Neural progenitor cell (in vitro differentiated cells): ENCODE measurements around the gene DRC1. TPM values are rescaled to one million over a fixed set of nuclear protein-coding genes. Genes with fewer than 3 reads are reported as not detected.

Experiments
- DNase-seq: peaks from one replicate; pipeline ENCODE4 v3.0.0-alpha.2; 2016; ENCODE audit warnings: low spot score
- H2AFZ ChIP-seq: fragments of 200-600 bp; sonication (generic); replicated peaks from 2 replicates; pipeline ENCODE4 v1.6.1; 2016; ENCODE audit warnings: antibody characterized with exemption
- H3F3A ChIP-seq: fragments of 200-600 bp; sonication (generic); 2 replicates; pipeline ENCODE4 v1.6.1; 2016; ENCODE audit warnings: antibody characterized with exemption, low read depth
- H3K27ac ChIP-seq: fragments of 200-600 bp; sonication (generic); 2 replicates; pipeline ENCODE4 v1.5.1; 2016; ENCODE audit warnings: mild to moderate bottlenecking
- H3K27me3 ChIP-seq: fragments of 200-600 bp; sonication (generic); 2 replicates; pipeline ENCODE4 v1.6.1; 2016; ENCODE audit warnings: mild to moderate bottlenecking, moderate library complexity
- H3K36me3 ChIP-seq: fragments of 200-600 bp; sonication (generic); 2 replicates; pipeline ENCODE4 v1.5.1; 2016
- H3K4me1 ChIP-seq: fragments of 200-600 bp; sonication (generic); 2 replicates; pipeline ENCODE4 v1.6.1; 2016; ENCODE audit warnings: mixed run types
- H3K4me2 ChIP-seq: fragments of 200-600 bp; sonication (generic); 2 replicates; pipeline ENCODE4 v1.6.1; 2016
- H3K4me3 ChIP-seq: fragments of 200-600 bp; sonication (generic); 2 replicates; pipeline ENCODE4 v1.5.1; 2016
- H3K79me2 ChIP-seq: fragments of 200-600 bp; sonication (generic); 2 replicates; pipeline ENCODE4 v1.6.1; 2016; ENCODE audit warnings: low read depth
- H3K9ac ChIP-seq: fragments of 200-600 bp; sonication (generic); 2 replicates; pipeline ENCODE4 v1.6.1; 2016
- H3K9me3 ChIP-seq: fragments of 200-600 bp; sonication (generic); 2 replicates; pipeline ENCODE4 v1.5.1; 2016; ENCODE audit warnings: low read depth
- H4K20me1 ChIP-seq: fragments of 200-600 bp; sonication (generic); 2 replicates; pipeline ENCODE4 v1.6.1; 2016; ENCODE audit warnings: low read depth
- H3K27ac Mint-ChIP-seq: 3 replicates; pipeline ENCODE4 v1.8.0; 2021; ENCODE audit warnings: mixed read lengths
- H3K27me3 Mint-ChIP-seq: 2 replicates; pipeline ENCODE4 v1.8.0; 2022; ENCODE audit warnings: low read depth, mild to moderate bottlenecking, inconsistent platforms, moderate library complexity, mixed read lengths; ENCODE audit not compliant: insufficient read depth
- H3K36me3 Mint-ChIP-seq: 3 replicates; pipeline ENCODE4 v1.8.0; 2021; ENCODE audit warnings: mixed read lengths
- H3K4me1 Mint-ChIP-seq: 3 replicates; pipeline ENCODE4 v1.8.0; 2021; ENCODE audit warnings: mixed read lengths
- H3K4me3 Mint-ChIP-seq: 3 replicates; pipeline ENCODE4 v1.8.0; 2021; ENCODE audit warnings: mild to moderate bottlenecking, moderate library complexity, mixed read lengths
- H3K9me3 Mint-ChIP-seq: 3 replicates; pipeline ENCODE4 v1.8.0; 2020; ENCODE audit warnings: mixed read lengths
- EZH2 ChIP-seq: fragments of 200-600 bp; sonication (generic); IDR thresholded peaks from 2 replicates; pipeline ENCODE4 v1.6.1; 2017; ENCODE audit warnings: antibody characterized with exemption, mild to moderate bottlenecking, moderate library complexity
- EZH2phosphoT487 ChIP-seq: fragments of 200-600 bp; sonication (generic); IDR thresholded peaks from 2 replicates; pipeline ENCODE4 v1.6.1; 2017; ENCODE audit warnings: antibody characterized with exemption
- total RNA-seq: library from RNA; depleted of rRNA; stranded (reverse); fragments of >200 nt; gene quantifications from 2 replicates; pipeline ENCODE4 v1.2.3, GENCODE V29; 2015; ENCODE audit warnings: low replicate concordance
- TF ChIP-seq, protein P1 (sequence below): fragments of 200-600 bp; sonication (generic); IDR thresholded peaks from 2 replicates; pipeline ENCODE4 v1.5.1; 2017; ENCODE audit warnings: antibody characterized with exemption, mild to moderate bottlenecking

DRC1 gene
- total RNA-seq, 1 donor from 2014 or later = not detected

GRCh38 chr2:26376799-26377198, 24.9 kb upstream of the DRC1 start:
- DNase-seq = no peak
- Mint-ChIP-seq H3K4me3 (no peak overlapping the region), H3K4me1 (no peaks in the 10 kb centered on the region), H3K27ac (no peak overlapping the region), H3K9me3 (peaks cover 2% of the 10 kb centered on the region), H3K36me3 (peaks cover 42% of the 10 kb centered on the region), H3K27me3 (no peaks in the 10 kb centered on the region)
- H3K4me3 ChIP-seq = no peak overlapping the region
- no peak overlapping the region for H3K9ac ChIP-seq
- H3K9me3 ChIP-seq = no peaks in the 10 kb centered on the region
- TF ChIP-seq EZH2 (no peak), EZH2phosphoT487 (no peak)
- TF ChIP-seq, protein P1, sequence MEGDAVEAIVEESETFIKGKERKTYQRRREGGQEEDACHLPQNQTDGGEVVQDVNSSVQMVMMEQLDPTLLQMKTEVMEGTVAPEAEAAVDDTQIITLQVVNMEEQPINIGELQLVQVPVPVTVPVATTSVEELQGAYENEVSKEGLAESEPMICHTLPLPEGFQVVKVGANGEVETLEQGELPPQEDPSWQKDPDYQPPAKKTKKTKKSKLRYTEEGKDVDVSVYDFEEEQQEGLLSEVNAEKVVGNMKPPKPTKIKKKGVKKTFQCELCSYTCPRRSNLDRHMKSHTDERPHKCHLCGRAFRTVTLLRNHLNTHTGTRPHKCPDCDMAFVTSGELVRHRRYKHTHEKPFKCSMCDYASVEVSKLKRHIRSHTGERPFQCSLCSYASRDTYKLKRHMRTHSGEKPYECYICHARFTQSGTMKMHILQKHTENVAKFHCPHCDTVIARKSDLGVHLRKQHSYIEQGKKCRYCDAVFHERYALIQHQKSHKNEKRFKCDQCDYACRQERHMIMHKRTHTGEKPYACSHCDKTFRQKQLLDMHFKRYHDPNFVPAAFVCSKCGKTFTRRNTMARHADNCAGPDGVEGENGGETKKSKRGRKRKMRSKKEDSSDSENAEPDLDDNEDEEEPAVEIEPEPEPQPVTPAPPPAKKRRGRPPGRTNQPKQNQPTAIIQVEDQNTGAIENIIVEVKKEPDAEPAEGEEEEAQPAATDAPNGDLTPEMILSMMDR = no peak
- H3F3A ChIP-seq = no peaks in the 10 kb centered on the region
- peaks cover 42% of the 10 kb centered on the region for H3K36me3 ChIP-seq
- no peaks in the 10 kb centered on the region for H4K20me1 ChIP-seq
- no peak overlapping the region for H3K4me2 ChIP-seq
- peaks cover 9% of the 10 kb centered on the region for H3K4me1 ChIP-seq
- no peaks in the 10 kb centered on the region for H3K27me3 ChIP-seq
- no peak overlapping the region for H2AFZ ChIP-seq
- no peaks in the 10 kb centered on the region for H3K79me2 ChIP-seq
- no peak overlapping the region for H3K27ac ChIP-seq

GRCh38 chr2:26380281-26380680, 21.4 kb upstream of the DRC1 start:
- Mint-ChIP-seq H3K27me3 (no peaks in the 10 kb centered on the region), H3K36me3 (peaks cover 27% of the 10 kb centered on the region), H3K4me3 (no peak overlapping the region), H3K27ac (no peak overlapping the region), H3K4me1 (peaks cover 6% of the 10 kb centered on the region), H3K9me3 (no peaks in the 10 kb centered on the region)
- Histone ChIP-seq H4K20me1 (no peaks in the 10 kb centered on the region), H2AFZ (no peak overlapping the region), H3K9ac (no peak overlapping the region), H3K9me3 (no peaks in the 10 kb centered on the region), H3K27me3 (no peaks in the 10 kb centered on the region), H3K4me3 (no peak overlapping the region), H3K4me2 (no peak overlapping the region), H3F3A (no peaks in the 10 kb centered on the region), H3K4me1 (peaks cover 9% of the 10 kb centered on the region), H3K36me3 (peaks cover 24% of the 10 kb centered on the region), H3K79me2 (no peaks in the 10 kb centered on the region), H3K27ac (no peak overlapping the region)
- TF ChIP-seq EZH2 = no peak
- TF ChIP-seq EZH2phosphoT487 = no peak
- TF ChIP-seq, protein P1 = no peak
- no peak for DNase-seq

GRCh38 chr2:26382564-26382963, 19.2 kb upstream of the DRC1 start:
- peaks cover 13% of the 10 kb centered on the region for H3K36me3 ChIP-seq
- H3K9me3 ChIP-seq = no peaks in the 10 kb centered on the region
- no peak for DNase-seq
- H3K79me2 ChIP-seq = no peaks in the 10 kb centered on the region
- Mint-ChIP-seq H3K4me1 (peaks cover 6% of the 10 kb centered on the region), H3K4me3 (no peak overlapping the region), H3K9me3 (no peaks in the 10 kb centered on the region), H3K27ac (no peak overlapping the region), H3K36me3 (peaks cover 22% of the 10 kb centered on the region), H3K27me3 (no peaks in the 10 kb centered on the region)
- H3K4me1 ChIP-seq = peaks cover 9% of the 10 kb centered on the region
- H3F3A ChIP-seq = no peaks in the 10 kb centered on the region
- TF ChIP-seq, protein P1 = no peak
- TF ChIP-seq EZH2 (no peak), EZH2phosphoT487 (no peak)
- H4K20me1 ChIP-seq = no peaks in the 10 kb centered on the region
- H3K27ac ChIP-seq = no peak overlapping the region
- no peaks in the 10 kb centered on the region for H3K27me3 ChIP-seq
- no peak overlapping the region for H2AFZ ChIP-seq
- no peak overlapping the region for H3K4me3 ChIP-seq
- no peak overlapping the region for H3K4me2 ChIP-seq
- no peak overlapping the region for H3K9ac ChIP-seq

- Histone ChIP-seq H3F3A (no peaks in the 10 kb centered on the region), H3K9me3 (no peaks in the 10 kb centered on the region), H4K20me1 (no peaks in the 10 kb centered on the region), H3K36me3 (peaks cover 26% of the 10 kb centered on the region), H3K27me3 (no peaks in the 10 kb centered on the region), H3K79me2 (no peaks in the 10 kb centered on the region), H3K27ac (no peak overlapping the region), H3K9ac (no peak overlapping the region), H3K4me2 (no peak overlapping the region), H3K4me1 (peaks cover 9% of the 10 kb centered on the region), H2AFZ (no peak overlapping the region), H3K4me3 (no peak overlapping the region)
- Mint-ChIP-seq H3K27ac (no peak overlapping the region), H3K27me3 (no peaks in the 10 kb centered on the region), H3K4me3 (no peak overlapping the region), H3K4me1 (peaks cover 10% of the 10 kb centered on the region), H3K36me3 (peaks cover 19% of the 10 kb centered on the region), H3K9me3 (no peaks in the 10 kb centered on the region)
- DNase-seq = no peak
- TF ChIP-seq EZH2 = no peak
- TF ChIP-seq EZH2phosphoT487 = no peak
- TF ChIP-seq, protein P1 = no peak
These were observed 17.5 kb upstream of the DRC1 start for GRCh38 chr2:26384183-26384582.
